Stimulated activated naive CD4-positive, alpha-beta T cell (primary cell): Measurements from ENCODE around the gene CEBPE.

Experiments
- DNase-seq, 6 experiments: peaks; one replicate each; lab custom pipeline; 2025; lab: John Stamatoyannopoulos, UW

The CEBPE gene

GRCh38 chr14:23076785-23077408, 42.2 kb downstream of the CEBPE start:
- DNase-seq: no peak

GRCh38 chr14:23074906-23075305, 44.1 kb downstream of the CEBPE start:
- no peak for DNase-seq

- DNase-seq: no peak
Observed at GRCh38 chr14:23071921-23072539, 47.0 kb downstream of the CEBPE start.

DNA sequence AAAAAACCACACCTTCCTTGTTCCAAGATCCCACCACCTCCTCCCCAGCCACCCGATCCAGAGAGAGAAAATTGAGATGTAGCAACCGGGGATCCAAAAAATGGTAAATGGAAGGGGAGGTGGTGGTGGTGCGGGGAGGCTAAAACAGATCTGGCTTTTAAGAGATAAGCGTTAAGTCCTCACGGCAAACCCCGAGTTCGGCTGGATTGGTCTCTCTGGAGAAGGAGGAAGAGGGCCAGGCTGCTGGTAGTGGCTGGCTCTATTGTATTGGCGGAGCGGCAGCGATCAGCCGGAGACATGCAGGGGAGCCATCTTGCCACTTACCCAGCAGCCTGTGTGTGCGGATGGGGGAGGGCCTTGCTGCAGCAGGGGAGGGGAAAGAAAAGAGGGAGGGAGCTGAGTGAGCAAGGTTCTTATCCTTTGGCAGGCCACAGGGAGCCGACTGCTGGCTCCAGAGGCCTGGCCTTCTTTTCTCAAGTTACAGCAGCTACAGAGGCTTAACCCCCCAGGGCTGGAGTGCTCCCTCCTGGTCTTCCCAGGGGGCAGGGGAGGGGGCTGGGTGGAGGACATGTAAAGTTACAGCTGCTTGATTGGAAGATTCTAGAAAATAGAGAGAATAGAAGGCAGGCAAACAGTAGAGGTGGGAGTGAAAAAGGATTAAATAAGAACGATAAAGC, 47.7 kb downstream of the CEBPE start:
- DNase-seq: no peak

- DNase-seq: no peak
Observed at GRCh38 chr14:23070262-23071129, 48.6 kb downstream of the CEBPE start.

DNA sequence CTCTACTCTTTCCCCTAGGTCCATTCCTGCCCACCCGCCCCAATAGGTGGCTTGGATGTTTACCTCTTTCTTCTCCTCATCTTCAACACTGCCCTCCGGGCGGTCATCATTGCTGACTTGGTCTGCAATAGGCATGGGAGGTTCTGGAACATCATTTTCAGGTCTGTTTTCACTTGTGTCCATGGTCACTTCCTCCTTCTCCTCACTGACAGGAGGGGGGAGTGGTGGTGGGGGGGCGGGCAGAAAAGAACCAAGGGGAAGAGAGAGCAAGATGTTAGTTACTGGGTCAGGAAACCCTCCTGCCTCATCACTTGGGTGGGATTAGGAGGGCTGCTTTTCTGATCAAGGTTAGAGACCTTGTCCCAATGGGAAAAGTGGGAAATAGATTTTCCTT, 49.6 kb downstream of the CEBPE start:
- no peak for DNase-seq

DNA sequence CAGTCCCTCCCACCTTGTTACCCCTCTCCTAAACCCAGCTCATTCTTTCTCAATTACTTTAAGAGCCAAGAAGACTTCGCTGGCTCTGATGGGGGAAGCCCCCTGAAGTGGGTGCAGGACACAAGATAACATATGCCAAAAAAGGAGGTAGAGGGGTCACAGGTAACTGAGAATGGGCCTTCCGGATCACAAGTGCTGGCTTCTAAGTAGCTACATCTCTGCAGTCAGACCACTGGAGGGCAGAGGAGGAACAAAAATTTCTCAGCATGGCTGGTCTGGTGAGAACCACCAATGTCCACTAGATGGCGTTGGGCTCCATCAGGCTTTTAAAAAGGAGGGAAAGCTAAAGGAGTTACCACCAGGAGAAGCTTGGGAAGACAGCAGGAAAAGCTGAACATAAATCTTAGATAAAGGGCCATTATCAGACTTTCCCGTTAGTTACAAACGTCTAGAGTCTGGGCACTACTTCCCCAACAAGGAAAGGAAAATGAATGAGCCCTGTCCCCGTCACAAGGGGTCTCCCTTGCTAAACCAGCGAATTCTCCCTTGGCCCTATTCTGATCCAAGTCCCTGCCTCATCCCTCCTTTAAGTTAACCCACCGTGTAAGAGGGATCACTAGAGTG, 50.2 kb downstream of the CEBPE start:
- DNase-seq: no peak

GRCh38 chr14:23067847-23068788, 50.9 kb downstream of the CEBPE start:
- DNase-seq: no peak
